GM23338 (cell line): ENCODE data around the gene PNPLA7. TPM values are rescaled to one million over a fixed set of nuclear protein-coding genes. Genes with fewer than 3 reads are reported as not detected.
A peak's percentile ranks its signal among the peaks of the same experiment; 100 is the strongest.

ENCODE experiments used
- ATAC-seq: fragments of 200-7000 bp; cut with Tn5 transposase; 3 replicates; pipeline ENCODE4 v1.9.1; 2020
- DNase-seq: peaks from one replicate; pipeline ENCODE4 v3.0.0-alpha.2; 2015; ENCODE audit warnings: low spot score
- H2AFZ ChIP-seq: fragments of 200-600 bp; sonication (generic); 2 replicates; pipeline ENCODE4 v1.8.0; 2016; ENCODE audit warnings: antibody characterized with exemption, mild to moderate bottlenecking, moderate library complexity
- H3F3A ChIP-seq: fragments of 200-600 bp; sonication (generic); replicated peaks from 2 replicates; pipeline ENCODE4 v1.8.0; 2017; ENCODE audit warnings: antibody characterized with exemption, mixed run types, low read depth
- H3K27ac ChIP-seq: fragments of 200-600 bp; sonication (generic); 2 replicates; pipeline ENCODE4 v1.6.1; 2016; ENCODE audit warnings: low read depth
- H3K27me3 ChIP-seq: fragments of 200-600 bp; sonication (generic); 2 replicates; pipeline ENCODE4 v1.8.0; 2016; ENCODE audit warnings: mild to moderate bottlenecking, mixed run types, moderate library complexity; ENCODE audit not compliant: insufficient read depth
- H3K36me3 ChIP-seq: fragments of 200-600 bp; sonication (generic); 2 replicates; pipeline ENCODE4 v1.8.0; 2016; ENCODE audit warnings: mild to moderate bottlenecking; ENCODE audit not compliant: insufficient read depth
- H3K4me1 ChIP-seq: fragments of 200-600 bp; sonication (generic); 2 replicates; pipeline ENCODE4 v1.8.0; 2016; ENCODE audit warnings: mild to moderate bottlenecking, moderate library complexity; ENCODE audit not compliant: insufficient read depth
- H3K4me2 ChIP-seq: fragments of 200-600 bp; sonication (generic); 2 replicates; pipeline ENCODE4 v1.7.1; 2017; ENCODE audit warnings: mixed run types
- H3K4me3 ChIP-seq: fragments of 200-600 bp; sonication (generic); 2 replicates; pipeline ENCODE4 v1.6.1; 2016; ENCODE audit warnings: mixed run types
- H3K79me2 ChIP-seq: fragments of 200-600 bp; sonication (generic); replicated peaks from 2 replicates; pipeline ENCODE4 v1.8.0; 2017; ENCODE audit warnings: mild to moderate bottlenecking; ENCODE audit not compliant: insufficient read depth
- H3K9me2 ChIP-seq: fragments of 200-600 bp; sonication (generic); 2 replicates; pipeline ENCODE4 v1.8.0; 2017; ENCODE audit not compliant: insufficient read depth
- H4K20me1 ChIP-seq: fragments of 200-600 bp; sonication (generic); replicated peaks from 2 replicates; pipeline ENCODE4 v1.8.0; 2017; ENCODE audit warnings: mild to moderate bottlenecking; ENCODE audit not compliant: insufficient read depth
- H3K27ac Mint-ChIP-seq: 2 replicates; pipeline ENCODE4 v1.8.0; 2020; ENCODE audit warnings: inconsistent platforms, mild to moderate bottlenecking, moderate library complexity, mixed read lengths
- H3K27me3 Mint-ChIP-seq: 3 replicates; pipeline ENCODE4 v1.8.0; 2022; ENCODE audit warnings: low read depth, mild to moderate bottlenecking, moderate library complexity, mixed read lengths, inconsistent platforms; ENCODE audit not compliant: insufficient read depth, poor library complexity
- H3K36me3 Mint-ChIP-seq: 3 replicates; pipeline ENCODE4 v1.8.0; 2021; ENCODE audit warnings: low read depth, mild to moderate bottlenecking, inconsistent platforms, moderate library complexity, mixed read lengths
- H3K4me1 Mint-ChIP-seq: 3 replicates; pipeline ENCODE4 v1.8.0; 2020; ENCODE audit warnings: mild to moderate bottlenecking, inconsistent platforms, mixed read lengths
- H3K4me3 Mint-ChIP-seq: 3 replicates; pipeline ENCODE4 v1.8.0; 2021; ENCODE audit warnings: moderate library complexity, mild to moderate bottlenecking, inconsistent platforms, mixed read lengths
- H3K9me3 Mint-ChIP-seq: 3 replicates; pipeline ENCODE4 v1.8.0; 2020; ENCODE audit warnings: moderate library complexity, mild to moderate bottlenecking, inconsistent platforms, mixed read lengths
- EZH2 ChIP-seq: fragments of 200-600 bp; sonication (generic); IDR thresholded peaks from one replicate; pipeline ENCODE4 v1.8.0; 2017; ENCODE audit warnings: antibody characterized with exemption, mild to moderate bottlenecking, low read depth; ENCODE audit not compliant: unreplicated experiment
- EZH2phosphoT487 ChIP-seq: fragments of 200-600 bp; sonication (generic); IDR thresholded peaks from one replicate; pipeline ENCODE4 v1.8.1; 2018; ENCODE audit warnings: antibody characterized with exemption; ENCODE audit not compliant: unreplicated experiment
- JUNB ChIP-seq: IDR thresholded peaks from one replicate; pipeline ENCODE4 v1.6.1; 2016; ENCODE audit warnings: antibody characterized with exemption; ENCODE audit not compliant: unreplicated experiment
- NANOG ChIP-seq: IDR thresholded peaks from 2 replicates; pipeline ENCODE4 v1.6.1; 2016; ENCODE audit warnings: antibody characterized with exemption, borderline replicate concordance
- POLR2AphosphoS5 ChIP-seq: IDR thresholded peaks from 2 replicates; pipeline ENCODE4 v1.6.1; 2016; ENCODE audit warnings: antibody characterized with exemption, low read depth
- polyA plus RNA-seq: library from polyadenylated mRNA; unstranded; fragments of >200 nt; fragmentation: Nextera tagmentation; extraction: Ambion mirVana; gene quantifications from 2 replicates; pipeline ENCODE4 v1.2.1, GENCODE V29; 2016
- total RNA-seq: library from RNA; depleted of rRNA; stranded (reverse); fragments of >200 nt; shearing (Covaris generic); gene quantifications from 2 replicates; pipeline ENCODE4 v1.2.3, GENCODE V29; 2014
- TF ChIP-seq, protein P1 (sequence below): fragments of 250-450 bp; sonication (Bioruptor Pico); IDR thresholded peaks from 2 replicates; pipeline ENCODE4 v1.5.0; 2020; ENCODE audit warnings: mild to moderate bottlenecking, moderate library complexity
- TF ChIP-seq, protein P2 (sequence below): IDR thresholded peaks from one replicate; pipeline ENCODE4 v1.6.1; 2018; ENCODE audit warnings: antibody characterized with exemption; ENCODE audit not compliant: unreplicated experiment

The PNPLA7 gene
- total and polyA plus RNA-seq, 2 experiments from 2014 or later: 0.45 to 0.80 TPM

DNA sequence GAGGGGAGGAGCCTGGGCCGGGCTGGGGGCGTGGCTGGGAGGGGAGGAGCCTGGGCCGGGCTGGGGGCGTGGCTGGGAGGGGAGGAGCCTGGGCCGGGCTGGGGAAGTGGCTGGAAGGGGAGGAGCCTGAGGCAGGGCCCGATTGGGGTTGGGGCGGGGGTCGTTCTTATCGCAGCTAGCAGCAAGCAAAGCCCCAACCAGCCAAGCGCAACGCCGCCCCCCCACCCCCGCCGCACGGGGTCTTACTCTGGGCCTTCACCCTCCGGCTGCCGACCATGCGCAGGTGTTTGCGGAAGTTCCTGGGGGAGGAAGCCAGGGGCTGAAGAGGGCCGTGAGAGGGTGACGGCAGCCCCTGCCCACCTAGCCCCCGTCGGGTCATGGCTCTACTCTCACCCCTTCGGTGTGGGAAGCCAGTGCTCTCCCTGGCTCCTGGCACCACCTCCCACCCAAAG lies 96.0 kb downstream of the PNPLA7 start:
- peak overlapping the region; percentile 86 for H3K27ac Mint-ChIP-seq
- TF ChIP-seq, protein P1, sequence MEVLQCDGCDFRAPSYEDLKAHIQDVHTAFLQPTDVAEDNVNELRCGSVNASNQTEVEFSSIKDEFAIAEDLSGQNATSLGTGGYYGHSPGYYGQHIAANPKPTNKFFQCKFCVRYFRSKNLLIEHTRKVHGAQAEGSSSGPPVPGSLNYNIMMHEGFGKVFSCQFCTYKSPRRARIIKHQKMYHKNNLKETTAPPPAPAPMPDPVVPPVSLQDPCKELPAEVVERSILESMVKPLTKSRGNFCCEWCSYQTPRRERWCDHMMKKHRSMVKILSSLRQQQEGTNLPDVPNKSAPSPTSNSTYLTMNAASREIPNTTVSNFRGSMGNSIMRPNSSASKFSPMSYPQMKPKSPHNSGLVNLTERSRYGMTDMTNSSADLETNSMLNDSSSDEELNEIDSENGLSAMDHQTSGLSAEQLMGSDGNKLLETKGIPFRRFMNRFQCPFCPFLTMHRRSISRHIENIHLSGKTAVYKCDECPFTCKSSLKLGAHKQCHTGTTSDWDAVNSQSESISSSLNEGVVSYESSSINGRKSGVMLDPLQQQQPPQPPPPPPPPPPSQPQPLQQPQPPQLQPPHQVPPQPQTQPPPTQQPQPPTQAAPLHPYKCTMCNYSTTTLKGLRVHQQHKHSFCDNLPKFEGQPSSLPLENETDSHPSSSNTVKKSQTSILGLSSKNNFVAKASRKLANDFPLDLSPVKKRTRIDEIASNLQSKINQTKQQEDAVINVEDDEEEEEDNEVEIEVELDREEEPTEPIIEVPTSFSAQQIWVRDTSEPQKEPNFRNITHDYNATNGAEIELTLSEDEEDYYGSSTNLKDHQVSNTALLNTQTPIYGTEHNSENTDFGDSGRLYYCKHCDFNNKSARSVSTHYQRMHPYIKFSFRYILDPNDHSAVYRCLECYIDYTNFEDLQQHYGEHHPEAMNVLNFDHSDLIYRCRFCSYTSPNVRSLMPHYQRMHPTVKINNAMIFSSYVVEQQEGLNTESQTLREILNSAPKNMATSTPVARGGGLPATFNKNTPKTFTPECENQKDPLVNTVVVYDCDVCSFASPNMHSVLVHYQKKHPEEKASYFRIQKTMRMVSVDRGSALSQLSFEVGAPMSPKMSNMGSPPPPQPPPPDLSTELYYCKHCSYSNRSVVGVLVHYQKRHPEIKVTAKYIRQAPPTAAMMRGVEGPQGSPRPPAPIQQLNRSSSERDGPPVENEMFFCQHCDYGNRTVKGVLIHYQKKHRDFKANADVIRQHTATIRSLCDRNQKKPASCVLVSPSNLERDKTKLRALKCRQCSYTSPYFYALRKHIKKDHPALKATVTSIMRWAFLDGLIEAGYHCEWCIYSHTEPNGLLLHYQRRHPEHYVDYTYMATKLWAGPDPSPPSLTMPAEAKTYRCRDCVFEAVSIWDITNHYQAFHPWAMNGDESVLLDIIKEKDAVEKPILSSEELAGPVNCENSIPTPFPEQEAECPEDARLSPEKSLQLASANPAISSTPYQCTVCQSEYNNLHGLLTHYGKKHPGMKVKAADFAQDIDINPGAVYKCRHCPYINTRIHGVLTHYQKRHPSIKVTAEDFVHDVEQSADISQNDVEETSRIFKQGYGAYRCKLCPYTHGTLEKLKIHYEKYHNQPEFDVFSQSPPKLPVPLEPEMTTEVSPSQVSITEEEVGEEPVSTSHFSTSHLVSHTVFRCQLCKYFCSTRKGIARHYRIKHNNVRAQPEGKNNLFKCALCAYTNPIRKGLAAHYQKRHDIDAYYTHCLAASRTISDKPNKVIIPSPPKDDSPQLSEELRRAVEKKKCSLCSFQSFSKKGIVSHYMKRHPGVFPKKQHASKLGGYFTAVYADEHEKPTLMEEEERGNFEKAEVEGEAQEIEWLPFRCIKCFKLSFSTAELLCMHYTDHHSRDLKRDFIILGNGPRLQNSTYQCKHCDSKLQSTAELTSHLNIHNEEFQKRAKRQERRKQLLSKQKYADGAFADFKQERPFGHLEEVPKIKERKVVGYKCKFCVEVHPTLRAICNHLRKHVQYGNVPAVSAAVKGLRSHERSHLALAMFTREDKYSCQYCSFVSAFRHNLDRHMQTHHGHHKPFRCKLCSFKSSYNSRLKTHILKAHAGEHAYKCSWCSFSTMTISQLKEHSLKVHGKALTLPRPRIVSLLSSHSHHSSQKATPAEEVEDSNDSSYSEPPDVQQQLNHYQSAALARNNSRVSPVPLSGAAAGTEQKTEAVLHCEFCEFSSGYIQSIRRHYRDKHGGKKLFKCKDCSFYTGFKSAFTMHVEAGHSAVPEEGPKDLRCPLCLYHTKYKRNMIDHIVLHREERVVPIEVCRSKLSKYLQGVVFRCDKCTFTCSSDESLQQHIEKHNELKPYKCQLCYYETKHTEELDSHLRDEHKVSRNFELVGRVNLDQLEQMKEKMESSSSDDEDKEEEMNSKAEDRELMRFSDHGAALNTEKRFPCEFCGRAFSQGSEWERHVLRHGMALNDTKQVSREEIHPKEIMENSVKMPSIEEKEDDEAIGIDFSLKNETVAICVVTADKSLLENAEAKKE (CRISPR knock-in tag): no peak
- TF ChIP-seq EZH2 (no peak), POLR2AphosphoS5 (peak; percentile 3), EZH2phosphoT487 (no peak), NANOG (no peak), JUNB (no peak)
- TF ChIP-seq, protein P2, sequence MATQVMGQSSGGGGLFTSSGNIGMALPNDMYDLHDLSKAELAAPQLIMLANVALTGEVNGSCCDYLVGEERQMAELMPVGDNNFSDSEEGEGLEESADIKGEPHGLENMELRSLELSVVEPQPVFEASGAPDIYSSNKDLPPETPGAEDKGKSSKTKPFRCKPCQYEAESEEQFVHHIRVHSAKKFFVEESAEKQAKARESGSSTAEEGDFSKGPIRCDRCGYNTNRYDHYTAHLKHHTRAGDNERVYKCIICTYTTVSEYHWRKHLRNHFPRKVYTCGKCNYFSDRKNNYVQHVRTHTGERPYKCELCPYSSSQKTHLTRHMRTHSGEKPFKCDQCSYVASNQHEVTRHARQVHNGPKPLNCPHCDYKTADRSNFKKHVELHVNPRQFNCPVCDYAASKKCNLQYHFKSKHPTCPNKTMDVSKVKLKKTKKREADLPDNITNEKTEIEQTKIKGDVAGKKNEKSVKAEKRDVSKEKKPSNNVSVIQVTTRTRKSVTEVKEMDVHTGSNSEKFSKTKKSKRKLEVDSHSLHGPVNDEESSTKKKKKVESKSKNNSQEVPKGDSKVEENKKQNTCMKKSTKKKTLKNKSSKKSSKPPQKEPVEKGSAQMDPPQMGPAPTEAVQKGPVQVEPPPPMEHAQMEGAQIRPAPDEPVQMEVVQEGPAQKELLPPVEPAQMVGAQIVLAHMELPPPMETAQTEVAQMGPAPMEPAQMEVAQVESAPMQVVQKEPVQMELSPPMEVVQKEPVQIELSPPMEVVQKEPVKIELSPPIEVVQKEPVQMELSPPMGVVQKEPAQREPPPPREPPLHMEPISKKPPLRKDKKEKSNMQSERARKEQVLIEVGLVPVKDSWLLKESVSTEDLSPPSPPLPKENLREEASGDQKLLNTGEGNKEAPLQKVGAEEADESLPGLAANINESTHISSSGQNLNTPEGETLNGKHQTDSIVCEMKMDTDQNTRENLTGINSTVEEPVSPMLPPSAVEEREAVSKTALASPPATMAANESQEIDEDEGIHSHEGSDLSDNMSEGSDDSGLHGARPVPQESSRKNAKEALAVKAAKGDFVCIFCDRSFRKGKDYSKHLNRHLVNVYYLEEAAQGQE: no peak
- Histone ChIP-seq H3K27me3 (no peaks in the 10 kb centered on the region), H4K20me1 (no peaks in the 10 kb centered on the region; the same call in 1 of the 2 replicates), H3K36me3 (peaks cover 6% of the 10 kb centered on the region; the same call in 1 of the 2 replicates), H3K4me2 (peak overlapping the region; percentile 83), H3K27ac (0 out of 2 replicates have a peak overlapping the region, but pooled peaks have one; percentile 69), H2AFZ (no peak overlapping the region), H3K4me1 (peaks cover 6% of the 10 kb centered on the region; the same call in 1 of the 2 replicates), H3K9me2 (no peaks in the 10 kb centered on the region), H3F3A (0 out of 2 replicates have a peak, but pooled peaks cover 3% of the 10 kb centered on the region), H3K79me2 (no peaks in the 10 kb centered on the region), H3K4me3 (peak overlapping the region; percentile 58)
- no peaks in the 10 kb centered on the region for H3K9me3 Mint-ChIP-seq
- H3K36me3 Mint-ChIP-seq: peaks cover 6% of the 10 kb centered on the region; the same call in 2 of the 3 replicates
- ATAC-seq (peak; percentile 37), DNase-seq (peak; percentile 79)
- H3K4me3 Mint-ChIP-seq: peak overlapping the region; percentile 71
- H3K27me3 Mint-ChIP-seq: peaks cover 6% of the 10 kb centered on the region
- peaks cover 6% of the 10 kb centered on the region; the same call in 1 of the 3 replicates for H3K4me1 Mint-ChIP-seq
